Activated T-cell treated with anti-CD3 and anti-CD28 coated beads, Interleukin-2, amount 50 U/mL, for 1 hour (primary cell): Measurements from ENCODE around the gene LSM8.
"Not testable (repeated sequence)": the region's sequence is repeated elsewhere in the genome, so short reads cannot be mapped to it uniquely, and the experiment has no call there.

Source experiments
- DNase-seq: peaks from one replicate; pipeline ENCODE4 v3.0.0-alpha.2; 2020

The LSM8 gene

GRCh38 chr7:118214051-118214832 lies 30.3 kb downstream of the LSM8 start:
- peak; percentile 79 for DNase-seq

GRCh38 chr7:118214833-118215182 lies 30.8 kb downstream of the LSM8 start:
- DNase-seq = no peak

- no peak for DNase-seq
Measured at GRCh38 chr7:118217210-118217619, 33.3 kb downstream of the LSM8 start.

GRCh38 chr7:118218413-118219156 lies 34.6 kb downstream of the LSM8 start:
- no peak for DNase-seq

- no peak for DNase-seq
Measured at GRCh38 chr7:118219157-118219512, 35.2 kb downstream of the LSM8 start.

GRCh38 chr7:118220583-118220982 lies 36.6 kb downstream of the LSM8 start:
- no peak for DNase-seq

GRCh38 chr7:118222591-118222990 lies 38.6 kb downstream of the LSM8 start:
- DNase-seq = no peak

GRCh38 chr7:118224521-118224920 lies 40.6 kb downstream of the LSM8 start, which contains the start of gene ANKRD7:
ANKRD7 (plus strand) TSS chr7:118224704; CDS start chr7:118224831, 127 bp downstream.
- DNase-seq = no peak

- DNase-seq = no peak
Measured at GRCh38 chr7:118232837-118233236, 48.9 kb downstream of the LSM8 start.

- DNase-seq = no peak
Measured at GRCh38 chr7:118233799-118234198, 49.8 kb downstream of the LSM8 start.

GRCh38 chr7:118239014-118239413 lies 55.0 kb downstream of the LSM8 start:
- DNase-seq = no peak

GRCh38 chr7:118240320-118240719 lies 56.4 kb downstream of the LSM8 start:
- DNase-seq = not testable (repeated sequence)
